ENCODE results near the gene LAMP1. TPM values are rescaled to one million over a fixed set of nuclear protein-coding genes. Genes with fewer than 3 reads are reported as not detected.

The LAMP1 gene
- total and polyA plus RNA-seq, 2 of the 4 experiments (the other 2 are of a cell fraction): 60.6 to 229 TPM

- no peak for DNase-seq
Observed at GRCh38 chr13:113337976-113338375, 40.9 kb downstream of the LAMP1 start.

More at GRCh38 chr13:113337976-113338375, 40.9 kb downstream of the LAMP1 start:
- CTCF ChIA-PET: interaction anchor here (0.8 kb wide), 1 partner anchor 9 kb away, joined by 3 read pairs; no protein-coding TSS in a partner anchor
- H3K4me1 ChIP-seq (ENCODE audit: control insufficient read depth, insufficient read depth, low read length): no peaks in the 10 kb centered on the region
- no peak overlapping the region for H2BK15ac ChIP-seq (ENCODE audit: low read depth, low read length)
- intact Hi-C loops (cut with micrococcal nuclease) (no loop called here), dilution Hi-C loops (cut with HindIII; ENCODE audit: low sequenced_read_pairs, unreplicated experiment) (no loop called here), in situ Hi-C loops (cut with MboI; ENCODE audit: low sequenced_read_pairs) (no loop called here)
- no peaks in the 10 kb centered on the region for H3K79me1 ChIP-seq (ENCODE audit: low read depth in 1 of 2, low read length in 2 of 2)
- no peak overlapping the region for H4K91ac ChIP-seq (ENCODE audit: insufficient read depth, low read depth, low read length)
- 91% methylated on average over 4 of the region's 20 CpGs; no CpG with 5 or more reads in 1 of the 2 experiments for WGBS, 2 experiments (ENCODE audit: extremely low coverage in 2 of 2, insufficient read length in 1 of 2)
- TF ChIP-seq NFE2L2 (IDR thresholded peaks at IDR 0.05; ENCODE audit: low read depth, low read length) (no peak), CHD1 (IDR thresholded peaks at IDR 0.05; ENCODE audit: low read depth, low read length) (no peak), CTCF (conservative IDR thresholded peaks at IDR 0.05; ENCODE audit: low read depth, low read length) (no peak), MXI1 (IDR thresholded peaks at IDR 0.05; ENCODE audit: borderline replicate concordance, low read depth, low read length) (no peak), BHLHE40 (IDR thresholded peaks at IDR 0.05; ENCODE audit: low read depth, low read length) (no peak)
- TF ChIP-seq, protein P1, sequence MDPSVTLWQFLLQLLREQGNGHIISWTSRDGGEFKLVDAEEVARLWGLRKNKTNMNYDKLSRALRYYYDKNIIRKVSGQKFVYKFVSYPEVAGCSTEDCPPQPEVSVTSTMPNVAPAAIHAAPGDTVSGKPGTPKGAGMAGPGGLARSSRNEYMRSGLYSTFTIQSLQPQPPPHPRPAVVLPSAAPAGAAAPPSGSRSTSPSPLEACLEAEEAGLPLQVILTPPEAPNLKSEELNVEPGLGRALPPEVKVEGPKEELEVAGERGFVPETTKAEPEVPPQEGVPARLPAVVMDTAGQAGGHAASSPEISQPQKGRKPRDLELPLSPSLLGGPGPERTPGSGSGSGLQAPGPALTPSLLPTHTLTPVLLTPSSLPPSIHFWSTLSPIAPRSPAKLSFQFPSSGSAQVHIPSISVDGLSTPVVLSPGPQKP (IDR thresholded peaks at IDR 0.05; ENCODE audit: borderline replicate concordance, low read depth, low read length): no peak
- no peaks in the 10 kb centered on the region for H3K36me3 ChIP-seq (ENCODE audit: control insufficient read depth, insufficient read depth, low read length)
- no peak overlapping the region for H2AK9ac ChIP-seq (replicated peaks; ENCODE audit: low read depth, low read length, poor library complexity)
- no peak overlapping the region for H2BK120ac ChIP-seq (ENCODE audit: low read depth, low read length)
- no peaks in the 10 kb centered on the region for H3K9me1 ChIP-seq (ENCODE audit: insufficient read depth, low read length)
- no peak overlapping the region for H3K4me3 ChIP-seq (ENCODE audit: insufficient read depth, low read depth, low read length)
- H4K20me1 ChIP-seq (ENCODE audit: insufficient read depth, low read length): no peaks in the 10 kb centered on the region
- no peak overlapping the region for H3K27ac ChIP-seq (ENCODE audit: insufficient read depth, low read length)
- H3K14ac ChIP-seq (replicated peaks; ENCODE audit: low read depth, low read length): no peak overlapping the region
- no peak for ATAC-seq (ENCODE audit: low read depth)
- no TSS peak for BruUV-seq (replicated peaks)
- H3K27me3 ChIP-seq (ENCODE audit: control insufficient read depth, insufficient read depth, low read length): peaks cover 2% of the 10 kb centered on the region; the same call in 1 of the 2 replicates
- no peak overlapping the region for H4K5ac ChIP-seq (ENCODE audit: low read depth, low read length)
- no peak overlapping the region for H3K9ac ChIP-seq (ENCODE audit: low read depth, low read length)
- H3K56ac ChIP-seq (ENCODE audit: extremely low read depth, insufficient read depth, low read length): no peak overlapping the region
- H2BK20ac ChIP-seq (ENCODE audit: low read depth, low read length): no peak overlapping the region
- H4K8ac ChIP-seq (ENCODE audit: low read depth in 2 of 2, low read length in 2 of 2): no peak overlapping the region
- H3K9me3 ChIP-seq (ENCODE audit: control insufficient read depth, insufficient read depth, low read length): no peaks in the 10 kb centered on the region
- H3K4me2 ChIP-seq (ENCODE audit: low read depth, low read length): no peak overlapping the region
- no peak overlapping the region for H3K18ac ChIP-seq (ENCODE audit: low read depth, low read length)
- no peak overlapping the region for H2AFZ ChIP-seq (replicated peaks; ENCODE audit: low read length, poor library complexity)
- H3K23ac ChIP-seq (ENCODE audit: low read depth, low read length): no peak overlapping the region
- no peak overlapping the region for H2AK5ac ChIP-seq (ENCODE audit: low read depth, low read length)
- no peak overlapping the region for H3K4ac ChIP-seq (ENCODE audit: low read depth, low read length)
- POLR2A ChIA-PET (ENCODE audit: unreplicated experiment): no interaction called here
- H2BK5ac ChIP-seq (ENCODE audit: low read depth, low read length, poor library complexity, severe bottlenecking): no peak overlapping the region
